Fibroblast of lung (primary cell): ENCODE results near the gene ZNRF1.

Source experiments
- CTCF ChIP-seq, 2 donors: IDR thresholded peaks in 1 of 2; conservative IDR thresholded peaks in 1 of 2; 1 replicate in 1 of 2; 2 replicates in 1 of 2; pipeline ENCODE4 v1.5.1; 2011 to 2012; ENCODE audit warnings: low read length in 2 of 2, control low read depth in 1 of 2, inconsistent platforms in 1 of 2, low read depth in 1 of 2, mild to moderate bottlenecking in 1 of 2
- EZH2 ChIP-seq: IDR thresholded peaks from 2 replicates; pipeline ENCODE4 v1.5.1; 2012; ENCODE audit warnings: low read length, control low read depth, mild to moderate bottlenecking; ENCODE audit errors: missing control alignments

GRCh38 chr16:74975591-74975990, 23.2 kb upstream of the ZNRF1 start:
- TF ChIP-seq CTCF (conservative IDR thresholded peaks at IDR 0.05 in 1 of 2, IDR thresholded peaks at IDR 0.05 in 1 of 2; ENCODE audit: low read depth in 1 of 2, low read length in 2 of 2), result no peak
- TF ChIP-seq EZH2, result no peak
